HEK293 (cell line): ENCODE data around the gene TMEM81.

ENCODE experiments used
- CTCF ChIA-PET: fragments of 350-600 bp; formaldehyde crosslinking; extraction: SDS; loops from one replicate; lab custom pipeline; 2021; ENCODE audit warnings: antibody characterized with exemption; lab: Yijun Ruan, JAX
- POLR2A ChIA-PET: fragments of 300-600 bp; formaldehyde crosslinking; extraction: SDS; loops from one replicate; lab custom pipeline; 2020; ENCODE audit warnings: antibody characterized with exemption, inconsistent platforms; lab: Yijun Ruan, JAX
- H3K27ac ChIP-seq: fragments of 200-500 bp; sonication (Bioruptor generic); 2 replicates; pipeline ENCODE4 v1.5.1; 2014; ENCODE audit warnings: low read depth, low read length, control low read depth, inconsistent platforms; ENCODE audit errors: extremely low read depth
- H3K36me3 ChIP-seq, 2 experiments: fragments of 200-500 bp in 1 of 2; sonication (Bioruptor generic) in 1 of 2; 1 replicate in 1 of 2; 2 replicates in 1 of 2; pipeline ENCODE4 v1.5.1; 2014 to 2017; ENCODE audit warnings: inconsistent platforms in 2 of 2, low read length in 2 of 2; ENCODE audit not compliant: control insufficient read depth in 2 of 2, insufficient read depth in 1 of 2
- H3K4me1 ChIP-seq: fragments of 200-500 bp; sonication (Bioruptor generic); 2 replicates; pipeline ENCODE4 v1.5.1; 2014; ENCODE audit warnings: mild to moderate bottlenecking, low read length, inconsistent platforms; ENCODE audit not compliant: control insufficient read depth, insufficient read depth
- H3K4me3 ChIP-seq: 2 replicates; pipeline ENCODE4 v1.5.1; 2011; ENCODE audit warnings: low read depth, mild to moderate bottlenecking, control low read depth, low read length, moderate library complexity
- H3K9me3 ChIP-seq: fragments of 200-500 bp; sonication (Bioruptor generic); 2 replicates; pipeline ENCODE4 v1.5.1; 2014; ENCODE audit warnings: low read depth, low read length, inconsistent platforms; ENCODE audit not compliant: control insufficient read depth, insufficient read depth
- EGR2 ChIP-seq: fragments of 450-650 bp; formaldehyde crosslinking; IDR thresholded peaks from 2 replicates; pipeline ENCODE4 v1.5.1; 2016; ENCODE audit warnings: low read depth, missing biosample characterization, missing genetic modification characterization
- GFI1B ChIP-seq: fragments of 450-650 bp; formaldehyde crosslinking; IDR thresholded peaks from 2 replicates; pipeline ENCODE4 v1.5.1; 2016; ENCODE audit warnings: missing biosample characterization, missing genetic modification characterization
- TSHZ1 ChIP-seq: fragments of 450-650 bp; formaldehyde crosslinking; IDR thresholded peaks from 2 replicates; pipeline ENCODE4 v1.5.1; 2016; ENCODE audit warnings: missing biosample characterization, missing genetic modification characterization, borderline replicate concordance
- ZNF114 ChIP-seq: fragments of 450-650 bp; formaldehyde crosslinking; IDR thresholded peaks from 2 replicates; pipeline ENCODE4 v1.5.0; 2017; ENCODE audit warnings: missing biosample characterization, missing genetic modification characterization
- ZNF16 ChIP-seq: fragments of 450-650 bp; formaldehyde crosslinking; IDR thresholded peaks from 2 replicates; pipeline ENCODE4 v1.5.1; 2016; ENCODE audit warnings: low read depth, missing biosample characterization, missing genetic modification characterization
- ZNF274 ChIP-seq, 2 experiments: fragments of 200-500 bp in 1 of 2; fragments of 450-650 bp in 1 of 2; sonication (Bioruptor generic) in 1 of 2; formaldehyde crosslinking in 1 of 2; IDR thresholded peaks; 2 replicates each; pipeline versions ENCODE4 v1.5.1 to v1.6.1; 2014 to 2016; ENCODE audit warnings: borderline replicate concordance in 1 of 2, inconsistent platforms in 1 of 2, low read length in 1 of 2, missing biosample characterization in 1 of 2, missing genetic modification characterization in 1 of 2
- ZNF391 ChIP-seq: fragments of 450-650 bp; formaldehyde crosslinking; IDR thresholded peaks from 2 replicates; pipeline ENCODE4 v1.5.1; 2016; ENCODE audit warnings: low read depth, missing biosample characterization, missing genetic modification characterization, borderline replicate concordance
- ZNF510 ChIP-seq: fragments of 450-650 bp; formaldehyde crosslinking; IDR thresholded peaks from 2 replicates; pipeline ENCODE4 v1.5.1; 2018; ENCODE audit warnings: mild to moderate bottlenecking, missing genetic modification characterization, missing biosample characterization; ENCODE audit not compliant: insufficient replicate concordance
- ZNF518A ChIP-seq: fragments of 450-650 bp; formaldehyde crosslinking; conservative IDR thresholded peaks from 2 replicates; pipeline ENCODE4 v1.5.1; 2016; ENCODE audit warnings: low read depth, missing biosample characterization, missing genetic modification characterization
- ZNF530 ChIP-seq: fragments of 450-650 bp; formaldehyde crosslinking; IDR thresholded peaks from 2 replicates; pipeline ENCODE4 v1.5.1; 2016; ENCODE audit warnings: low read depth, missing biosample characterization, missing genetic modification characterization
- ZNF692 ChIP-seq: fragments of 450-650 bp; formaldehyde crosslinking; IDR thresholded peaks from 2 replicates; pipeline ENCODE4 v1.5.1; 2016; ENCODE audit warnings: missing biosample characterization, missing genetic modification characterization
- ZNF791 ChIP-seq: fragments of 450-650 bp; formaldehyde crosslinking; IDR thresholded peaks from 2 replicates; pipeline ENCODE4 v1.5.1; 2016; ENCODE audit warnings: missing biosample characterization, missing genetic modification characterization
- ZSCAN23 ChIP-seq: fragments of 450-650 bp; formaldehyde crosslinking; IDR thresholded peaks from 2 replicates; pipeline ENCODE4 v1.5.1; 2016; ENCODE audit warnings: missing biosample characterization, missing genetic modification characterization

The TMEM81 gene

GRCh38 chr1:205048382-205048781 is 35.9 kb downstream of the TMEM81 start:
- ChIA-PET CTCF (interaction anchor here (0.7 to 4.3 kb wide), 4 partner anchors 14 to 241 kb away, joined by 3 to 34 read pairs (median 7); no protein-coding TSS in a partner anchor), POLR2A (no interaction called here)
- H3K4me1 ChIP-seq = no peaks in the 10 kb centered on the region
- H3K4me3 ChIP-seq = no peak overlapping the region
- H3K9me3 ChIP-seq = no peaks in the 10 kb centered on the region
- no peak overlapping the region for H3K27ac ChIP-seq
- no peaks in the 10 kb centered on the region for H3K36me3 ChIP-seq
- TF ChIP-seq ZSCAN23 (tag by site-specific recombination) (no peak), ZNF510 (tag by site-specific recombination) (no peak), ZNF16 (tag by site-specific recombination) (no peak), TSHZ1 (tag by site-specific recombination) (no peak), ZNF530 (tag by site-specific recombination) (no peak), ZNF518A (tag by site-specific recombination) (no peak), ZNF692 (tag by site-specific recombination) (no peak), ZNF274 (IDR thresholded peaks at IDR 0.05; ENCODE audit: low read length) (no peak), ZNF274 (tag by site-specific recombination; IDR thresholded peaks at IDR 0.05; ENCODE audit: borderline replicate concordance) (no peak), ZNF391 (tag by site-specific recombination) (no peak), ZNF114 (tag by site-specific recombination) (no peak)

GRCh38 chr1:205047764-205048231 is 36.5 kb downstream of the TMEM81 start:
- Histone ChIP-seq H3K9me3 (no peaks in the 10 kb centered on the region), H3K27ac (no peak overlapping the region), H3K36me3 (no peaks in the 10 kb centered on the region), H3K4me1 (no peaks in the 10 kb centered on the region), H3K4me3 (no peak overlapping the region)
- POLR2A ChIA-PET = no interaction called here
- peak; percentile 33; the same call in 1 of the 2 replicates for TF ChIP-seq EGR2 (tag by site-specific recombination)
- no peak for TF ChIP-seq ZNF791 (tag by site-specific recombination)
- TF ChIP-seq GFI1B (tag by site-specific recombination) = no peak
- CTCF ChIA-PET = interaction anchor here (4.3 kb wide), 1 partner anchor 14 kb away, joined by 34 read pairs; no protein-coding TSS in a partner anchor
